Upper lobe of left lung (tissue), 6 donors: ENCODE results near the gene GPR18. TPM values are rescaled to one million over a fixed set of nuclear protein-coding genes. Genes with fewer than 3 reads are reported as not detected.
A peak's percentile ranks its signal among the peaks of the same experiment; 100 is the strongest.
"Not testable (repeated sequence)": the region's sequence is repeated elsewhere in the genome, so short reads cannot be mapped to it uniquely, and the experiment has no call there.

ENCODE experiments used
- ATAC-seq, 2 donors: fragments of 200-7000 bp; cut with Tn5 transposase; one replicate each; pipeline ENCODE4 v1.9.1; 2022; ENCODE audit warnings: mild to moderate bottlenecking in 2 of 2, moderate library complexity in 2 of 2; ENCODE audit not compliant: low FRiP score in 2 of 2
- DNase-seq, 2 donors: peaks; one replicate each; pipeline ENCODE4 v3.0.0-alpha.2; 2019 to 2020
- H3K27ac ChIP-seq, 4 donors: fragments of 200-600 bp; sonication (generic); one replicate each; pipeline ENCODE4 v1.5.1; 2016 to 2019
- H3K27me3 ChIP-seq, 4 donors: fragments of 200-600 bp; sonication (generic); one replicate each; pipeline ENCODE4 v1.5.1; 2017 to 2019
- H3K36me3 ChIP-seq, 4 donors: fragments of 200-600 bp; sonication (generic); one replicate each; pipeline ENCODE4 v1.5.1; 2016 to 2019
- H3K4me1 ChIP-seq, 4 donors: fragments of 200-600 bp; sonication (generic); one replicate each; pipeline ENCODE4 v1.5.1; 2018 to 2019
- H3K4me3 ChIP-seq, 4 donors: fragments of 200-600 bp; sonication (generic); one replicate each; pipeline ENCODE4 v1.5.1; 2017 to 2019; ENCODE audit warnings: mild to moderate bottlenecking in 2 of 4, moderate library complexity in 1 of 4
- H3K9me3 ChIP-seq, 4 donors: fragments of 200-600 bp; sonication (generic); one replicate each; pipeline ENCODE4 v1.5.1; 2018 to 2019
- EP300 ChIP-seq, 4 donors: sonication (generic); formaldehyde crosslinking; IDR thresholded peaks; one replicate each; pipeline ENCODE4 v1.5.1; 2017; ENCODE audit warnings: antibody characterized with exemption in 4 of 4, control low read depth in 2 of 4
- POLR2A ChIP-seq, 4 donors: fragments of 450-650 bp; IDR thresholded peaks; one replicate each; pipeline ENCODE4 v1.5.1; 2016 to 2017; ENCODE audit warnings: antibody characterized with exemption in 4 of 4, mild to moderate bottlenecking in 2 of 4
- POLR2AphosphoS5 ChIP-seq, 2 donors: sonication (generic); formaldehyde crosslinking; IDR thresholded peaks; one replicate each; pipeline ENCODE4 v1.5.1; 2017; ENCODE audit warnings: antibody characterized with exemption in 2 of 2
- WGBS, 2 donors: methylation state at CpG; one replicate each; pipeline ENCODE4 v1.1.5; 2017 to 2018; 5-methylcytosine and 5-hydroxymethylcytosine counted together
- total RNA-seq, 6 donors: library from RNA; depleted of rRNA in 4 of 6; stranded (reverse); fragments of >200 nt in 4 of 6; gene quantifications; one replicate each; pipeline versions ENCODE4 v1.1.0 to v1.2.1, GENCODE V29; 2016 to 2021
- TF ChIP-seq, protein P1 (sequence below), 6 experiments: fragments of 450-650 bp in 4 of 6; fragments of 200-600 bp in 2 of 6; sonication (generic) in 2 of 6; IDR thresholded peaks; one replicate each; pipeline ENCODE4 v1.5.1; 2016 to 2019; ENCODE audit warnings: antibody characterized with exemption in 6 of 6
- donor health status: DM: no; HTN: no; CAD: no; lungs with moderate emphysema.
- donor health status: DM: no; HTN: yes; CAD: no; lungs with severe emphysema.

GPR18 gene
- total RNA-seq, 6 donors from 2014 or later = 0.52 to 0.94 TPM; not detected in 4

DNA sequence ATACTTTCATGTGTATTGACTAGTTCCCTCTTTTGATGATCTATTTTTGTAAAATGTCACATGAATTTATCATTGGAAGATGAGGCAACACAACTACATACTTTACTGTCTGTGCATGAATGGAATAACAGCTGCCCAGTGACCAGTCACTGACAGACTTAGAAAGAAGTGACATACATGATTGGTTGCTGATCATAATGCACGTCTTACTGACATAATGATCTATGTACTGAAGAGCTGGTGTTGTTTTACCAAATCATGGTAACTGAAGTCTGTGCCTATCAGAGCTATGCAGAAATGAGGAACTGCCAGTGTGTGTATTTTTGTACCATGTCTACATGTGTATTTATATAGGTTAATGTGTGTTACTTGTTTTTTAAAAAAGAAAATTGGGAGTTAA is 26.5 kb downstream of the GPR18 start:
- Histone ChIP-seq H3K4me1 (peaks cover 4 to 36% (median 8%) of the 10 kb centered on the region in 4 donors), H3K9me3 (no peaks in the 10 kb centered on the region), H3K27me3 (no peaks in the 10 kb centered on the region), H3K36me3 (no peaks in the 10 kb centered on the region), H3K27ac (no peak overlapping the region), H3K4me3 (no peak overlapping the region)
- TF ChIP-seq, protein P1, sequence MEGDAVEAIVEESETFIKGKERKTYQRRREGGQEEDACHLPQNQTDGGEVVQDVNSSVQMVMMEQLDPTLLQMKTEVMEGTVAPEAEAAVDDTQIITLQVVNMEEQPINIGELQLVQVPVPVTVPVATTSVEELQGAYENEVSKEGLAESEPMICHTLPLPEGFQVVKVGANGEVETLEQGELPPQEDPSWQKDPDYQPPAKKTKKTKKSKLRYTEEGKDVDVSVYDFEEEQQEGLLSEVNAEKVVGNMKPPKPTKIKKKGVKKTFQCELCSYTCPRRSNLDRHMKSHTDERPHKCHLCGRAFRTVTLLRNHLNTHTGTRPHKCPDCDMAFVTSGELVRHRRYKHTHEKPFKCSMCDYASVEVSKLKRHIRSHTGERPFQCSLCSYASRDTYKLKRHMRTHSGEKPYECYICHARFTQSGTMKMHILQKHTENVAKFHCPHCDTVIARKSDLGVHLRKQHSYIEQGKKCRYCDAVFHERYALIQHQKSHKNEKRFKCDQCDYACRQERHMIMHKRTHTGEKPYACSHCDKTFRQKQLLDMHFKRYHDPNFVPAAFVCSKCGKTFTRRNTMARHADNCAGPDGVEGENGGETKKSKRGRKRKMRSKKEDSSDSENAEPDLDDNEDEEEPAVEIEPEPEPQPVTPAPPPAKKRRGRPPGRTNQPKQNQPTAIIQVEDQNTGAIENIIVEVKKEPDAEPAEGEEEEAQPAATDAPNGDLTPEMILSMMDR (IDR thresholded peaks at IDR 0.05) = no peak
- TF ChIP-seq EP300 (IDR thresholded peaks at IDR 0.05) = no peak
- no peak for TF ChIP-seq POLR2A (IDR thresholded peaks at IDR 0.05)
- TF ChIP-seq POLR2AphosphoS5 (IDR thresholded peaks at IDR 0.05) = no peak
- peak in 1 of 2 donors; percentile 68 for ATAC-seq
- 40 to 52% methylated on average over 1 of the region's 1 CpG for WGBS, 2 donors
- no peak for DNase-seq

DNA sequence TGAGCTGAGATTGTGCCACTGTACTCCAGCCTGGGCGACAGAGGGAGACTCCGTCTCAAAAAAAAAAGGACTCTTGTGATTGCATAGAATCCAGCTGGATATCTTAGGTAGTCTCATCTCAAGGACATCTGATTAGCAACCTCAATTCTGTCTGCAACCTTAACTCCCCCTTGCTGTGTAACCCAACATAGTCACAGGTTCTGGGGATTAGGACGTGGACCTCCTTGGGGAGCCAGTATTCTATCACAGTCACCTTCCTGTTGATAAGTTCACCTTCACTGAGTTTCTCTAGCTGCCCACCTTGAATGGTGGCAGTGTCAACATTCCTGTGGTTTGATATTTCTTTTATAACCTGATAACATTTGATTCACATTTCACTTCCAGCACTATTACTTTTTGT is 27.2 kb downstream of the GPR18 start:
- H3K27me3 ChIP-seq = no peaks in the 10 kb centered on the region
- H3K27ac ChIP-seq = no peak overlapping the region
- WGBS, 2 donors = 83 to 87% methylated on average over 3 of the region's 3 CpGs
- H3K9me3 ChIP-seq = no peaks in the 10 kb centered on the region
- TF ChIP-seq, protein P1 (IDR thresholded peaks at IDR 0.05) = no peak
- TF ChIP-seq EP300 (IDR thresholded peaks at IDR 0.05) = no peak
- no peak for TF ChIP-seq POLR2AphosphoS5 (IDR thresholded peaks at IDR 0.05)
- TF ChIP-seq POLR2A (IDR thresholded peaks at IDR 0.05) = no peak
- peaks cover 8 to 43% (median 10%) of the 10 kb centered on the region in 4 donors for H3K4me1 ChIP-seq
- no peak for DNase-seq
- ATAC-seq = no peak
- H3K4me3 ChIP-seq = no peak overlapping the region
- H3K36me3 ChIP-seq = no peaks in the 10 kb centered on the region

DNA sequence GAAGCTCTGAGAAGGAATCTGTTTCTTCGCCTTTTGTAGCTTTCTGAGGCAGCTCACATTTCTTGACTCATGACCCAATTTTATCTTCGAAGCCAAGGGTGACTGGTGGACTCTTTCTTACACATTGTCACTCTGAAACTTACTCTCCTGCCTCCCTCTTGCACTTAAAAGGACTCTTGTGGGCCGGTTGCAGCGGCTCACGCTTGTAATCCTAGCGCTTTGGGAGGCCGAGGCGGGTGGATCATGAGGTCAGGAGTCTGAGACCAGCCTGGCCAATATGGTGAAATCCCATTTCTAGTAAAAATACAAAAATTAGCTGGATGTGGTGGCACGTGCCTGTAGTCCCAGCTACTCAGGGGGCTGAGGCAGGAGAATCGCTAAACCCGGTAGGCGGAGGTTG is 27.6 kb downstream of the GPR18 start:
- WGBS, 2 donors = 89 to 93% methylated on average over 12 of the region's 12 CpGs
- H3K27me3 ChIP-seq, H3K27ac ChIP-seq, H3K36me3 ChIP-seq, H3K9me3 ChIP-seq, H3K4me3 ChIP-seq, DNase-seq, ATAC-seq: not testable (repeated sequence)
- peaks cover 8 to 47% (median 13%) of the 10 kb centered on the region in 4 donors for H3K4me1 ChIP-seq

DNA sequence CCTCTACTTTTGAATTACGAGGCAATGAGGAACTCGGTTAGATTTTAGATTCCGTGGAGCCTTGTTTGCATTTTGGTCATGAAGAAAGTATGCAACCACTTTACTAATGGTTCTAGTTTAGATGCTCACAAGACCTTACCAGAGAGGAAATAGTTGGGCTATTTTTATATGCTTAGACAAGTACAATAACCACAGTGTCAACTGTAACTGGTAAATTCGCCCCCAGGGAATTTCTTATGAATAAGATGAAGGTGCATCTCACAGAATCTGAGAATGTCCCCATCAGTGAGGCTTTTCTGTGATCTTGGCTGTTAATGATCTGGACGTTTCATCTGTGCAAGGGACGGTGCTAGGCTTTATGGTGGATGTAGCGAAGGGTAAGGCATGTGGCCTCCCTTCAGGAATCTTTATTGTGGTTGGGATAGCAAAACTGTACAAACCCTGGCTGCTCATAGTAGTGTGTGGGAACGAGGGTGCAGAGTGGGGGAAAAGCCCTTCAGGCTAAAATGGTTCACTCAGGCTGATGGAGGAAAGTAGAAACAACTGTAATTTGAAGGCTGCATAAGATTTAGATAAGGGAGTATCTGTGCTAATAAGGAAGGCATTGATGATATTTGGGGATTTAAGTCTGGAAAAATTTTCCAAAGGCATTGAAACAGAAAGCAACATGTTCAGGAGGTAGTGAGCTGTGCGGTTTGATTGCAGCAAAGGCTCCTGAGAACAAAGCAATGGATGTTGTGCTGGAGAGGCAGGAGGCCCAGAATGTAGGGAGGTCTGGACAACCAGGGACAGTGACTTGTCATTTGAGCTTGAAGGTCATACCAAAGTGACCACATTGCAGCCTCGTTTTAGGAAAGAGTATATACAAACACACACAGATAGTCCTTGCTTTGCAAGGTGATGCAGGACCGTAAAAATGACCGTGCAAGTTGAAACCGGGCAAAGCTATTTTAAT is 29.2 kb downstream of the GPR18 start:
- WGBS, 2 donors = 55 to 63% methylated on average over 13 of the region's 13 CpGs
- Histone ChIP-seq H3K4me3 (no peak overlapping the region), H3K4me1 (peaks cover 13 to 63% (median 24%) of the 10 kb centered on the region in 4 donors), H3K27me3 (no peaks in the 10 kb centered on the region), H3K36me3 (no peaks in the 10 kb centered on the region), H3K9me3 (no peaks in the 10 kb centered on the region), H3K27ac (peak overlapping the region in 2 of 4 donors; percentile 2 to 32)
- no peak for TF ChIP-seq POLR2A (IDR thresholded peaks at IDR 0.05)
- ATAC-seq = no peak
- DNase-seq = no peak

DNA sequence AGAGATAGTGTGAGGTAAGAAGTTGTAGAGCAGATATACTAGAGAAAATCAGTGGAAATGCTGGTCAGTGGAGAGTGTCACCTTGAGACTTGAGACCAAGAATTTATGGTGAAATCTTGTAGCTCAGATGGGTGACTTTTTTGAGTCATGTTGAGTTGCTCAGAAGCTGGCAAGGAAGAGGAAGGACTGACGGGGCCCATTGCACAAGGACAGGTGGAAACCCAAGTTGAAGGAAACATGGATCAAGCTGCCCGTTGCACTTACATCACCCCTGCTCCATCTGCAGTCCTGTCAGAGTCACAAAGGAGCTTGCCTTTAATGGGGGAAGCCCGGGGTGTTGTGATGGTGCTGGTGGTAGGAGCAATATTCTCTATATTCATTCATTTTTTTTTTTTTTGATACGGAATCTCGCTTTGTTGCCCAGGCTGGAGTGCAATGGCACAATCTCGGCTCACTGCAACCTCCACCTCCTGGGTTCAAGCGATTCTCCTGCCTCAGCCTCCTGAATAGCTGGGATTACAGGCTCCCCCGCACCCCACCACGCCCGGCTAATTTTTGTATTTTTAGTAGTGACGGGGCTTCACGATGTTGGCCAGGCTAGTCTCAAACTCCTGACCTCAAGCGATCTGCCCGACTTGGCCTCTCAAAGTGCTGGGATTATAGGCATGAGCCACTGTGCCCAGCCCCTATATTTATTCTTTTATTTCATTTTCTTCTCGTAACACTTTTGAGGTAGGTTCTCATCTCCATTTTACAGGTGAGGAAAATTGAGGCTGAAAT is 30.1 kb downstream of the GPR18 start:
- DNase-seq (peak in 1 of 2 donors; percentile 62), ATAC-seq (no peak)
- Histone ChIP-seq H3K27me3 (no peaks in the 10 kb centered on the region), H3K27ac (no peak overlapping the region), H3K9me3 (no peaks in the 10 kb centered on the region), H3K36me3 (no peaks in the 10 kb centered on the region), H3K4me3 (no peak overlapping the region), H3K4me1 (peaks cover 18 to 70% (median 27%) of the 10 kb centered on the region in 4 donors)
- WGBS, 2 donors = 84% methylated on average over 14 to 15 of the region's 15 CpGs
- TF ChIP-seq POLR2AphosphoS5 (IDR thresholded peaks at IDR 0.05) = no peak
- no peak for TF ChIP-seq EP300 (IDR thresholded peaks at IDR 0.05)
- TF ChIP-seq, protein P1 (IDR thresholded peaks at IDR 0.05) = no peak
- no peak for TF ChIP-seq POLR2A (IDR thresholded peaks at IDR 0.05)
